Activated CD4-positive, alpha-beta T cell treated with anti-CD3 and anti-CD28 coated beads, Interleukin-2, Interleukin-4, amounts not matched to agents 100 ng/mL and 50 ng/mL, durations not matched to agents 16 hours and 8 hours (primary cell): ENCODE data around the gene PSMF1.

ENCODE experiments used
- DNase-seq: peaks from one replicate; pipeline ENCODE4 v3.0.0-alpha.2; 2020; ENCODE audit warnings: low spot score

PSMF1 gene, protein sequence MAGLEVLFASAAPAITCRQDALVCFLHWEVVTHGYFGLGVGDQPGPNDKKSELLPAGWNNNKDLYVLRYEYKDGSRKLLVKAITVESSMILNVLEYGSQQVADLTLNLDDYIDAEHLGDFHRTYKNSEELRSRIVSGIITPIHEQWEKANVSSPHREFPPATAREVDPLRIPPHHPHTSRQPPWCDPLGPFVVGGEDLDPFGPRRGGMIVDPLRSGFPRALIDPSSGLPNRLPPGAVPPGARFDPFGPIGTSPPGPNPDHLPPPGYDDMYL

DNA sequence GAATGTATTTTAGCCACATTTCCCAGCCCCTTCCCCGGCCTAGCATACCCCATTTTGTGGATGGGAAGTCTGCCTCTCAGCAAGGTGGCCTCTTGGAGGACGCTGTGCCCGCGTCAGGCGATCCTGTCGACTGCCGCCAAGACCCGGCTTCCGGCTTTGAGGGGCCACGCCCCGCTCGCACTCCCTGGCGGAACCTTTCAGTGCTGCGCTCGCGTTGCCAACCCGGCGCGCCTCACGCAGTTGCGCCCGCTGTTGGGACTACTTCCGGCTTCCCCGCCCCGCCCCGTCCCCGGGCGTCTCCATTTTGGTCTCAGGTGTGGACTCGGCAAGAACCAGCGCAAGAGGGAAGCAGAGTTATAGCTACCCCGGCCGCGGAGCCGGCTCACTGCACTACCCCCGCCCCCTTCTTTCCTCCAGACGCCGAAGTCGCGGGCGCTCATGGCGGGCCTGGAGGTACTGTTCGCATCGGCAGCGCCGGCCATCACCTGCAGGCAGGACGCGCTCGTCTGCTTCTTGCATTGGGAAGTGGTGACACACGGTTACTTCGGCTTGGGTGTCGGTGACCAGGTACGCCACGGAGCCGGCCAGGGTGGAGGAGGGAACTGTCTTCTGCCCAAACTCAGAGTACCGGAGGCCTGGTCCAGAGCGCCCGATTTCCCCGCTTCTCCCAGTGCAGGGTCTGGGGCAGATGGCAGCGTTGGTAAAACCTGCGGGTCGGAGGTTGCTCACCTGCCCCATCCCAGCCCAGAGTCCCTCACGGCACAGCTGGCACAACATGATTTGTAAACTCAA lies at the start of gene PSMF1:
PSMF1 (plus strand) TSS at position 267 of the 792 bp plus-strand sequence; CDS start at position 439, 172 bp downstream.
- DNase-seq, result peak; percentile 96

DNA sequence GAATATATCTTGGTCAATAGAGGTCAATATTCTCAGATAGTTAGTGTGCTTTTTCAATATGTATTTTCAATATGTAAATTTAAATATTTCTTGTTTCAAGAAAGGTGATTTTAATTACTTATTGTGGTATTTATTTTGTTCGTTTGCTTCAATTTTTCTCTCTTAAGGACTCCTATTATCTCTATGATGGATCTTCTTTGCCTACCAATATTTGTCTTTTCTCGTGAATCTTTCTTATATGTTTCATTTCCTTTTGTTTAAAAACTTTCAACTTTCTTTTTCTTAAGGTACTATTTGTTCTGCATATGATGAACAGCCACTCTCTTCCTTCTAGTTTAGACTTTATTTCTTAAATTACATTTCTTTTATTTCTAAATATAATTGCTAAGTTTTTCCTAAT lies 46.1 kb upstream of the PSMF1 start:
- no peak for DNase-seq

DNA sequence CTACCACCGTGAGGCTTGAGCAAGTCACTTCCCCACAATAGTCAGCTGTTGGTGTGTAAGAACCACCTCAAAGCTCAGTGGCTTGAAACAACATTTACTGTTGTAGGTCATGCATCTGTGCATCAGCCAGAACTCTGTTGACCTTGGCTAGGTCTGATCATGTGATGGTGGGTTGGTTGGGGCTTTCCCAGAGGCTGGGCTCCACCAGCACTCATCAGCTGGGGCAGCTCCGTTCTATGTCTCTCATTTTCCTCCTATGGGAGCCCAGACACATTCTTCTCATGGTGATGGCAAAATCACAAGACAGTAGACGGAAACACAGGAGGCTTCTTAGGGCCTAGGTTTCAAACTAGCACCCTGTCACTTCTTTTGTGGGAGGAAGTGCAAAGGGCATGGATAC lies 42.8 kb upstream of the PSMF1 start:
- DNase-seq, result no peak

DNA sequence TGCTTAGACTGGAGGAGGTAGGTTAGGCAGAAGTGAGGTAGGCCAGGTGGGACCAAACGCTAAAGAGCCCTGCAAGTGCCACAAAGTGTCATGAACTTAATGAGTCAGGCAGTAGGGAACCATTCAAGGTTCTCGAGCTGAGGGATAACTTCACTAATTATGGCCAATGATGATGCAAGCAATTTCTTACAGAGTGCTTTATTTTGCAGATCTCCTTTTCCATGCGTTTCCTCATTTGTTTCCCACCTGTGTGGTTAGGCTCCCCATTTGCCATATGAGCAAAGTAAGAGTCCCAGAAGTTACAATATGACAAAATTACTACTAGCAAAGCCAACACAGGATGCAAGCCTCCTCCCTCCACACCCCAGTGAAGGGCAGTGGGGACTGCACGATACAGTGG lies 36.5 kb upstream of the PSMF1 start:
- DNase-seq, result no peak

DNA sequence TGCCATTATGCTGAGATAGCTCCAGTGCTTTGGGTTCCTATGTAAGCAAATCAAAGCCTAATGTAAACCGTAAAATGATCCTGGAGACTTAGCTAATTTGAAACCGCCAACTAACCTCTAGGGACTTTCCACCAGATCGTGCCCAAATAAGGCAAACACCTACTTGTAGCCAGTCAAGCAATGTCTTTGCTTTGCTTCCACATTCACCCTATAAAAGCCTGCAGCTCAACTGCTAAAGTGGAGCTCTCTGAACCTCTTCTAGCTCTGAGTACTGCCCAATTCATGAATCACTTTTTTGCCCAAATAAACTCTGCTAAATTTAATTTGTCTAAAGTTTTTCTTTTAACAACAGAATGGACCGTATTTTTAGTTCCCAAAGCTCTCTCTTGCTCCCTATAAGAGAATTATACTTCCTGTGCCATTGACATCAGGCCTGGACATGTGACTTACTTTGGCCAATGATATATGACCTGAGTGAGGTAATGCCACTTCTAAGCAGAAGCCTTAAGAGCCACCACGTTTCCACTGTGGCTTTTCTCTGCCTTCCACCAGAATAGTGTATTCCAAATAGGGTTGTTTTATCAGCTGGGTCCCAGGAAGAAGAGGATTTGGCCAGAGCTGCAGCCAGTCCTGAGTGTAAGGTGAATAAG lies 34.8 kb upstream of the PSMF1 start:
- peak; percentile 27 for DNase-seq

DNA sequence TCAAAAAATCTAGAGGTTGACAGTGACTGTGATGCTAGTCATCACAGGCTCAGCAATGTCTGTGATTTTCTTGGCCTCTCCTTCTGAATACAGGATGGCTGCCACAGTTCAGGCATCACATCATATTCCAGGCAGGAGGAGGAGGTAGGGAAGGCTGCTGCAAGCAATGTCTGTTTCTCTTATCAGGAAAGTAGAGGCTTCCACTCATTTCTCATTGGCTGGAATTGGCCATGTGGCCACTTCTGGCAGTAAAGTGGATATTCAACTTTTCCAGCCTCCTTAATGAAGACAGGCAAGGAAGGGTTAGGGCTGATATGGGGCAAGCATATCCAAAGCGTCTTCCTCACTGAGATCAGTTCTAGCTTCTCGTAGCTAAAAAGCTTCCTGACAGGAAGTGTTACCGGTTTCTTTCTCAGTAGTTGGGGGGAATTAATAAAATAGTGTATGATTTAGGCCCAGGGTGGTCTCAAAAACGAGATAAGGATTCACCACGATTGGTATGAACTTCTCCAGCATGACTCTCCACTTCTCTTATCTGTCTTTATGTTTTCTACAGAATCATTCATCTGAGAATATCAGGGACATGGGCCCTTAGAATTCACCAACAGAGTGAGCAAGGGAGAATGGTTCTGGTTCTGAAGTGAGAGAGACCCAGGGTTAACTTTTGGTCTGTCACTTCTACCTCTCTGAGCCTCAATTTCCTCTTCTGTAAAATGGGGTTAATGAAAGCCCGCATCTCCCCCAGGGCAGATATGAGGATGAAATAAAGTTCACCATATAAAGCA lies 32.7 kb upstream of the PSMF1 start:
- DNase-seq, result no peak

DNA sequence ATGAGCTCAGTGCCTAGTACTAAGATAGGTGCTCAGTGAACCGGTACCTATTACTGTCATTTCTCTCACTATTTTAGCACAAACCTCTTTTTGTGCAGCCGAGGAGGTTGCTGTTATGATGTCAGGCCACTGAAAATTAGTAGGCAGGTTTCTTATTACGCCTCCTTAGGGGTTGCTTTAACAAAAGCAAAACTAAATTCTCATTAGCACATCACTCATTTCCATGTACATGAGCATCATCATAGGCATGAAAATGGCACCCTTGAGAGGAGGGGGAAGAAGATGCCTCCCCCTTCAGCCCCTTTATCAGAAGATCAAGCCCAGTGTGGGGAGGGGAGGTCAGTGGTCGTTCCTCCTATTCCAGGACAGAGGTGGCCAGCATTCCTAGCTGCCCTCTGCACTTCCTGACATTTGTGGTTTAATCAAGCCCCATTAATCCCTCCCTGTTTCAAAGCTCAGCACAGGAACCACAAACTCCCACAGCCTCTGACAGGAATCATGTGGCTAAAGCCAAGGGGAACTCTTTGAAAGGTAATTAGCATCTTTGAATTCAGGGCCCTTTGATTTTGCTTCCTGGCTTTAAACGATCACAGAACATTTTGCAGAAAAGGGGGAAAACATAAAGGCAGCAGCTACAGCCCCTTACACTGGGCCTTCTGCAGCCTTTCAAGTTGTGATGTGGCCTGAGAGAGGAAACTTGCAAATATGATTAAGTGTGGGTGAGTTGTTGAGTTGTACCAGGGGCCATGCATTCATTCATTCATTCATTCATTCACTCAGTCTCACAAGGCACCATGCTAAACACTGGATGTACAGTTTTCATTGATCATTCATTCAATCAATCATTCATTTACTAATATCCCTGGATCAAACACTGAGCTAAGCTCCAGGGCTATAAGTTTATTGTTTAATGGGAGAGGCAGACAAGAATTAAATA lies 31.9 kb upstream of the PSMF1 start:
- peak; percentile 8 for DNase-seq

DNA sequence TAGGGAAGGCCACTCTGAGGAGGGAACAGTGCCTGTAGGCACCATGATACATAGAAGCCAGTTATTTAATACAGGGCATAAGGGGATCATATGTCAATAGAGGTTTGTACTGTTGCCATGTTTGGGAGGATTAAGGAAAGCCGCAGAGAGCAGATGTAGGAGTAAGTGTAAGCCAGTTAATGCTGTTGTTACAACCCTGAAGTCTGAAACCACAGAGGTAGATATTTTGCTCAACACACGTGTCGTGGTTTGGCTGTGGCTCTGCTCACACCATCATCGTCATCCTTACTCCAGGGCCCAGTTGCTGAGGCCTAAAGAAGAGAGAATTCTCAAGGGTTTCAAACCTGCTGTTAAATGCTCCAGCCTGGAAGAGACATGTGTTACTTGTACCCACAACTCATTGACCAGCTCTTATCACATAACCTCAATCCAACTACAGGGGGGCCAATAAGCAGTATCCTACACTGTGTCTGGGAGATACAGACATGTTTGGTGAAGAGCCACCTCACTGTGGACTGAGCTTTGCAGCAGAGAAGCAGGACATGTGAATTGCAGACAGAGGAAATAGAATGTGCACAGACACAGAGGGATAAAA lies 31.0 kb upstream of the PSMF1 start:
- peak; percentile 31 for DNase-seq

DNA sequence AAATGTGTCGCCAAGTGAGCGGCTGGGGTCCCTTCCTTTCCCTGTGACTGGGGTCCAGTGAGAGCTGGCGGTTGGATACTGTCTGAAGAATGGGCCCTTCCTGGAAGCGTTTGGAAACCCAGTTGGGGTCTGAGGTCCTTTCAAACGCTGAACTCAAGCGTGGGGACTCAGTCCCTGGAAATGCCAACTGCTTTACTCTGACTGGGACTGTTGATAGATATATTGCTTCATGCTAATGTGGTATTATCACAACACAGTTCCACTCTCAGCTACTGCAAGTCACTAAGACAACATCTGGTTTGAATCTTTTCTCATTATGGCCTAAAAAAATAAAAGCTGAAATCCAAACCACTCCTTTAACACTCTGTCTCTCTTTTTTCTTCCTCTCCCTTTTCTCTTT lies 23.7 kb upstream of the PSMF1 start:
- DNase-seq, result no peak

DNA sequence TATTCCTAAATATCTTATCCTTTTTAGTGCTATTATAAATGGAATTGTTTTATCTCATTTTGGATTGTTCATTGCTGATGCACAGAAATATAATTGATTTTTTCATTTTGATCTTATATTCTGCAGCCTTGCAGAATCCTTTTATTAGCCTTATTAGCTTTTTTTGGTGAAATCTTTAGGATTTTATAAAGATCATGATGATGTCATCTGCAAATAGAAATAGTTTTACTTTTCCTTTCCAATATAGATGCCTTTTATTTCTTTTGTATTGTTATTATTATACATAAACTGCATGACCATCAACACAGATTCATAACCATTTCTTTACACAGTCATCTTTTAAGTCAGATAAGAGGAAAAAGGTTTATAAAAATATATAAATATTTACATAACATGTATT lies 16.9 kb upstream of the PSMF1 start:
- no peak for DNase-seq

DNA sequence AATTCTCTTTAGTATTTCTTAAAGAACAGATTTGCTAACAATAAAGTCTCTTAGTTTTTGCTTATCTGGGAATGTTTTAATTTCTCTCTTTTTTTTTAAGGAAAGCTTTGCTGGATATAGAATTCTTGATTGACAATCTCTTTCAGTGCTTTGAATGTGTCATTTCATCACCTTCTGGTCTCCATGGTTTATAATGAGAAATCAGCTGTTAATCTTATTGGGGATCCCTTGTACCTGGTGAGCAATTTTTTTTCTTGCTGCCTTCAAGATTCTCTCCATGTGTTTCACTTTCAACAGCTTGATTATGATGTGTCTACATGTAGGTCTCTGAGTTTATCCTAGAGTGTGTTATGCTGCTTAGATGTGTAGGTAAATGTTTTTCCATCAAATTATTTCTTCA lies 16.4 kb upstream of the PSMF1 start:
- DNase-seq, result no peak

DNA sequence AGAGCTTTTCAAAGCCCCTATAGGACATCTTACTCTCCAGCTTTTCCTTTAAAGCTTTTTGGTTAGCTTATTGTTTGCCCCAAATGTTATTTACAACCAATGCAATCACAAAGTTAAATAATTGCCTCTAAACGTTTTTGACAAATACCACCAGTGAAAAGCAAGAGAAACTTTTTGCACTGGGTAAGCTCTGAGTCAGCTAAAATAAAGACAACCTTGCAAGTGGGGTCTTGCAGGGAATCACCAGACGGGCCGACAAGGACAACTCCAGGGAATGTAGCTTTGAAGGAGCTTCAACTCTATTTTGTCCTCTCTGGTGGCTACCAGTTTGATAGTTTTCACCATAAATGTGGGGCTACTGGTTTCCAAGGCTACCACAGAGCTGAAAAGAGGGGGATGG lies 14.7 kb upstream of the PSMF1 start:
- DNase-seq, result no peak

DNA sequence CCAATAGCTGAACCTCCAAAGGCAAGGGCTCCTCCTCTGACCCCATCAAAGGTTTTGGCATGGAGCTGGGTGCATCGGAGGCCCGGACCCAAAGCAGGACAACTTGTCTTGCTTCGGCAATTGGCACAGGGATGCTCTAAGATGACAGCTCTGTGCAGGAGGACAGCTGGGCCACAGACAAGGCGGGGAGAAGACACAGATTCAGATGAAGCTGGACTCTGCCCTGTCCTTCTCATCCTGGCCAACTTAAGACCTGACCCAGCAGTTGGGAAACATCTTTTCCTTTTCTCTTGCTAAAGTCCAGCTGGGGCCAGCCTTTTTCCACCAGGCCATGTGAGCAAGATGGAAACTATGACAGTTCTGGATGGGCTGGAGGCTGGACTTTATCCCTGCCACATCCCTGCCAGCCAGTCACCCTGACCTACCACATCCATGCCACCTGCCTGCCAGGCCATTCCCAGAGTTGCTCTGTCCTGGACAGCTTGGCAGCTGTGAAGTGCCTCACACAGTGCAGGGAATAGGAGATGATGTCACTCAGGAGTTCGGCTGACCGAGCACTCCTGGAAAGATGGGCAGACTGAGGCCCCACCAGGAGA lies 12.7 kb upstream of the PSMF1 start:
- DNase-seq, result no peak

DNA sequence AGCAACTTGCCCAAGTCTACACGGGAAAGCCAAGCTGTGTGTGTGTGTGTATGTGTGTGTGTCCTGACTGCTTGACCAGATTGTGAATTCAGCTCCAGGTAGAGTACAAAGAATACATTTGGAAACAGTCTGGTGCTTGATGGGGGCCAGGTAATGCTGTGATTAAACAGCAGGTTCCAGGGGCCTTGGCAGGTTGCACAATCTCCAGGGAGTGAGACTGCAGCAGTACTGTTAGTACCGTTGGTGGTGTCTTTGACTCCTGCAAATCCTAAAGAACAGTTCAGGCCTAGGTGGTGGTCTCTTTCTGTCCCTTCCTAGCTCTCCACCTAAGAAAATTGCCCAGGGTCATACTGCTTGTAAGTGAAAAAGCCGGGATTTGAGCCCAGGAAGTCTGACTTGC lies 11.2 kb upstream of the PSMF1 start:
- DNase-seq, result no peak

DNA sequence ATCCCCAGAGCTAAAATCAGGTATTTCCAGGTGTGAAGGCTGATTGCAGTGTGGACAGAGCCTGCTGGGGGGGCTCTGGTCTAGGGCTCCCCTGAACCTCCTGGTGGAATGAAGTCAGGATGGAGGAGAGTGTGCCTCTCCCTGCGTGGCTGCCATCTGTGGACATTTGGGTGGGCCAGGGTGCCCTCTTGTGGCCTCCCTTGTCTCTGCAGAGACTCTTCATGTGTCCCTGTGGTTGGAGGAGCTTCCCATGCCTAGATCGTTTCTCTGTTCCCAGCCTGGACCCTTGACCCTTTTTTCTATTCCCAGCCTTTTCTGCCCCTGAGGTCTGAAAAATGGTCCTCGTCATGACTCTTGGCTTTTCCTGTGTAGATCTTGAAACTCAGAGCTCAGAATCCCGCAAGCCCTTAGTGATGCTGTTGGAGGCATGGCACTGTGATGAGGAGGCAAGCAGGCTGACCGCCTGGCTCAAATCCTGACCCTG lies 9.9 kb upstream of the PSMF1 start:
- peak; percentile 51 for DNase-seq

DNA sequence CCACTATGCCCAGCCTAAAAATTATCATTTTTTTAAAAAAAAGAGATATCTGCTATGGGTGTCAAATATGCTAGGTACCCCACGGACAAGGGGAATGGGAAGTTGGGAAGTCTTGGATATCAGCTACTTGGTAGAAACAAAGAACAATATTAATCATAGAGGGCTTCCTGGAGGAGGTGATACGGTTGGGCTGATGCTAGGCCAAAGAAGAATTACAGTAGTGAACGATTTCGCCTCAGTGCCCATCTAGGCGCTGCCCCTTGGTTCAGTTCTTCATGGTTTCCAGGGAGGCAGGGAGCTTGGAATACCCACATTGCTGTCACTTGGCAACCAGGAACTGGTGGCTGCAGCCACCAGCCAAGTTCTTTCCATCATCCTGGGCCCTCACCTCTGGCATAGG lies 5.5 kb upstream of the PSMF1 start:
- DNase-seq, result no peak

DNA sequence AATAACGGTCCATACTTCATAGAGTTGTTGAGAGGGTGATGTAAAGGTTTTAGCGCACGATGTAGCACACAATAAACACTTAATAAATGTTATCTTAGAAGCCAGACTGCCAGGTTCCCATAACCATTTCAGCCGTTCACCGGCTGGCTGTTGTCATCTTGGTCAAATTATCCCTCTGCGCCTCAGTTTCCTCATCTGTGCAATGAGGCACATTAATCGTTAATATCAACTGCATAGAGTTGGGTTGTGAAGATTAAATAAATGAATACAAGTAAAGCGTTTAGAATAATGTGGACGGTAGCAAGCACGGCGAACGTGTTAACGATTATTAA lies 432 bp upstream of the PSMF1 start:
- no peak for DNase-seq

DNA sequence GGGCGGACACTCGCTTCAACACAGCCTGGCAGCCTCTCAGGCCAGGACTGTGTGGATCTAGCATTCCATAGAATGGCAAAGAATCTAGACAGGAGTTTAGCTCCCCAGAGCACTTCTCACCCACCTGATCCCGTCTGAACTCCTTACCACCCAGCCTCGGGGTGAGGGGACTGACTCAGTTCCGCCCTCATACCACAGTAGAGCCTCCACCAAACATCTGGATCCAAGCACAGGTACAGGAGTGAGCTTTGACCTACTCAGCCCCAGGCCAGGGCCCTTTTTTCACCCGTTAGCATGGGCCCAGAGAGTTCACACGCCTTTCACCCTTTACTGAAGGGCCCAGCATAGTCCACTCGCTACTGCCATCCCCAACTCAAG lies 715 bp downstream of the PSMF1 start:
- DNase-seq, result no peak

DNA sequence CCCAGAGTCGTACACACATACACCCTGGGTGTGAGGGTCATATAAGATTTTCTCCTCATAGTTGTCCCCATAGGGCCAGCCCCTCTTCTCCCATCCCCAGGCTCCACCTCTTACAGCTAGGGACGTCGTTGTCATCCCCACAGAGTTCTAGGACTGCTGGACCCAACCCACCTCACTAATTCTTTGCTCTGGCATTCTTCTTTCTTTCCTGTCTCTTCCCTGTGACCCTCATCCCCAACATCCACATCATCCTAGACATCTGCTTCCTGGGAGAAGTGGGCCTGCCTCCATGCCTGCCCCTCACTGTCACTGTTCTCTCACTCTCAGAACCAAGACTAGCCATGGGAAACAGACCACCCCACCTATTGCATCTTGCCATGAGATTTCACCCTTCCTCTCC lies 1.1 kb downstream of the PSMF1 start:
- no peak for DNase-seq

DNA sequence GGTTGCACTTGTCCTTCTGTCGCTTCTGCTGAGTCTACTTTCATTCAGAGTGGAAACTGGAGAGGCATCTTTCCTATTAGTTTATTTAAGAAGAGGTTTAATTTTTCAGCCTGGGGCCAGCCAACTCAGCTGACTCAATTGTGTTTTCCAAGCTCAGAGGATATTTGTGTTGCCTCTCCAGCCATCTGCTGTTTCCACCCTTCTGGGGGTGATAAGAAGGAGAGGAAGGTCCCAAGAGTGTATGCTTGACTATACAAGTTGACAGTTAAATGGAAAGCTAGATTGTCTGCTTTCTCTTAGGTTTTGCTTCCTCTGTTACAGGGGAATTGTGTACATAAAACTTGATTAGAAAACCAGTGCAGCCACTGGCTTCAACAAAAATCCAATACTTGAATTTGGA lies 3.0 kb downstream of the PSMF1 start:
- DNase-seq, result no peak
